GM08714 (cell line): Measurements from ENCODE around the gene ADORA2A.

Experiments
- H3K4me3 ChIP-seq: fragments of 200-500 bp; sonication (Bioruptor generic); 2 replicates; pipeline ENCODE4 v1.5.1; 2014; ENCODE audit warnings: mild to moderate bottlenecking, low read length, inconsistent platforms
- ZNF274 ChIP-seq: IDR thresholded peaks from 2 replicates; pipeline ENCODE4 v1.6.1; 2012; ENCODE audit warnings: mild to moderate bottlenecking, low read depth, low read length

Gene ADORA2A

GRCh38 chr22:24429411-24430365 is 2.3 kb downstream of the ADORA2A start:
- no peak overlapping the region; the same call in 1 of the 2 replicates for H3K4me3 ChIP-seq
- TF ChIP-seq ZNF274 = no peak

DNA sequence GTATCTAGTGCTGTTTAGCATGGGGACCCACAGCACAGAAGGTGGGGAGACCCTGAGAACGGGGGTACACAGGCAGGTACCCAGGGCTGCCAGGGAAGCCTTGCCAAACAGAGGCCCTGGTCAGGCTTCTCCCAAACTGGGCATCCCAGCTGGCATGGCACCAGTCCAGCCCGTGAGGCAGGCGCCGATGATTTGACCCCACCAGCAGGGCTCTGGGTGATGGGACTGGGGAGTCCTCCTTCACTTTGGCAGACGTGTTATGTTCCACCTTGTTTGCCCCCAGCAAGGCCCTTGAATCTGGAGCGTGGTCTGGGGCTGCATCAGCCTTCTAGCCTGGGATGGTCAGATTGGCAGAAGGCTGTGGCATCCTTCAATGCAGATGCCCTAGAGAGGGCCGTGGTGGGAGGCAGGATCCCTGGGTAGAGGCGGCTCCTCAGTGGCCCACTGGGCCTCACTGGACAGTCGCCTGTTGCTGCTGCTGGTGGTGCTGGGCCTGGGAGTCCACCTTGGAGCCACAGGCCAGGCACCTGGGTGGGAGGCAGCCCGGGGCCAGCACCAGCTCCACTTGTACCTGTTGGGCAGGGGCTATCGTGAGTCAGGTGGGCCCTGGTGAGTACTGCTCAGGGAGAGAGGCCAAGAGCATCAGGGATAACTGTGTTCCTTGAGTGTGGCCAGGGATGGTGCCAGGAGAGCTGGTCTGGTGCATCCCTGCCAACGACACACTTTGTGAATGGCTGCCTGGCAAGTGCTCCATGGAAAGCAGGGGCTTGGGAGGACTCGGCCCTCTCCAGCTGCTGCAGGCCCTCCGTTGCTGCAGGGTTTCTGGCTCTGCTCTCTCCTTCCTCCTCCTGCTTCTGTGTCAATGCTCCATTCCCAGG is 3.3 kb downstream of the ADORA2A start:
- TF ChIP-seq ZNF274 = no peak
- no peak overlapping the region for H3K4me3 ChIP-seq

- H3K4me3 ChIP-seq = no peak overlapping the region
- no peak for TF ChIP-seq ZNF274
These were observed 4.1 kb downstream of the ADORA2A start for GRCh38 chr22:24431309-24432034.

GRCh38 chr22:24432059-24432853 is 4.9 kb downstream of the ADORA2A start:
- H3K4me3 ChIP-seq = no peak overlapping the region
- TF ChIP-seq ZNF274 = no peak

- no peak for TF ChIP-seq ZNF274
- H3K4me3 ChIP-seq = no peak overlapping the region; the same call in 1 of the 2 replicates
These were observed 5.8 kb downstream of the ADORA2A start for GRCh38 chr22:24433001-24433827.

GRCh38 chr22:24433828-24434470 is 6.5 kb downstream of the ADORA2A start:
- no peak for TF ChIP-seq ZNF274
- peak overlapping the region; percentile 11; the same call in 1 of the 2 replicates for H3K4me3 ChIP-seq

DNA sequence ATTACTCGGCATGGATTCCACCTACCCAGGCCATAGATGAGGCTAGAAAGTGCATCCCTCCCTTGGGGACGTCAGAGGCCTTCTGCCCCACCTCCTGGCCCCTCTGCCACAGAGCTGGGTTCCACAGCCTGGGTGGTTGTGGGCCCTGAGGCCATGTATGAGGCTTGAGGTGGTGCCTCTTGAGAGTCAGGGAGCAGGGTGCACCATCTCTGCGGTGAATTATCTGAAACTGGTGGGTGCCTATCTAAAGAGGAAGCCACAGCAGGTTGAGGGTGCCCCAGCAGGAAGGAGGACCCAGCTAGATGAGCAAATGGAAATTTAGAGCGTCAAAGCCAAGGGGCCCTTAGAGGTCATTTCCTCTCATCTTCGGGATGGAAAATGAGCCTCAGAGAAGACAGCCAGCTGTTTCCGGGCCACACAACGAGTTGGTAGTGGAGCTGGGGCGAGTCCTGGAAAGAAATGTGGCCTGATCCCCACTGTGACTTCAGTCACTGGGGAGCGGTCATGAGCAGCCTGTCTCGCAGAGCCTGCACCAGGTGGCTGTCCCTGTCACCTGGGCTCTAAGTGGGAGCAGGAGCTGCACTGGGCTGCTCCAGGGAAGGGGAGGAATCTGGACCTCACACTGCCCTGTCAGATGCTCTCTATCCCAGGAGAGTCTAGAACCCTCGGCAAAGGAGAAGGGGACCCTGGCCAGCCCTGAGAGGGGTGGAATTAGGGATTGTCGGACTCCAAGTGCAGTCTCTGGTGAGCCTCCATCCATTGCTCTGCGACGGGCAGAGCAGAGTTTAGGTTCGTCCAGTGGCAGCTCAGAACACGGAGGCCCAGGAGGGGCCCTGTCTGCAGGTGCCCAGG is 7.3 kb downstream of the ADORA2A start:
- H3K4me3 ChIP-seq = peak overlapping the region; percentile 24; the same call in 1 of the 2 replicates
- no peak for TF ChIP-seq ZNF274

DNA sequence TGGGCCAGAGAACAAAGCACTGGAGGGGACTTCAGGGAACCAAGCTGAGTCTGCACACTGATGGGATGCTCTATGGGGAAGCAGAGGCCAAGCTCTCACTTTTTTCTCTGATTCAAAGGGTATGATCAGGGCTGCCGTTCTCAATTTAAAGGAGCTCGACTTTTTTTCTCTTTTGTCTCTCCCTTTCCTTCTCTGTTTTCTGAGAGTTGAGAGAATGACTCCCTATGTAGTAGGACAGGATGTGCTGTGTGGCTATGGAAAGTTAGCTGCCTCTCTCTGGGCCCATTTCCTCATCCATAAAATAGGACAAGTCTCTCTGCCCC is 7.9 kb downstream of the ADORA2A start:
- no peak for TF ChIP-seq ZNF274
- H3K4me3 ChIP-seq = peak overlapping the region; percentile 24; the same call in 1 of the 2 replicates

- TF ChIP-seq ZNF274 = no peak
These were observed 8.5 kb downstream of the ADORA2A start for GRCh38 chr22:24435861-24436371.

DNA sequence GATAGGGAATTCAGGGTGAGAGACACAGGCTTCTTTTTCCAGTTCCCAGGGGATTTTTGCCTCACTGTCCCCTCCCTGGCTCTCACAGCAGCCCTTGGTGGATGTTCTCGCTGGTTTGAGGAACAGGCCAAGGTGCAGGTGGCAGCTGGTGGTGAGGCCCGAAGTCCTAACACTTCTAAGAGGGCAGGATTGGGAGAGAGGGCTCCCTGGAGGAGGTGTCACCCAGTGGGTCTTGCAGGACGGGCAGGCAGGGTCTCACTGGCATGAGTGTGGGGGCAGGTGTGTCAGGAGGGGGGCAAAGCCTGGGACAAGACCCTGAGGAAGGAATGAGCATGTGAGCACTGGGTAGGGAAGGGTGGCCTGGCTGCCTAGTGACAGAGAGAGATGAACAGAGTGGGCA is 9.2 kb downstream of the ADORA2A start:
- TF ChIP-seq ZNF274 = no peak
- H3K4me3 ChIP-seq = no peak overlapping the region

More at GRCh38 chr22:24435861-24436371, 8.5 kb downstream of the ADORA2A start:
- no peak overlapping the region for H3K4me3 ChIP-seq

GRCh38 chr22:24437091-24437490 is 9.7 kb downstream of the ADORA2A start:
- no peak overlapping the region for H3K4me3 ChIP-seq
- no peak for TF ChIP-seq ZNF274
